H9 (cell line): ENCODE measurements around the gene PHLDB1. TPM values are rescaled to one million over a fixed set of nuclear protein-coding genes. Genes with fewer than 3 reads are reported as not detected.

Experiments used
- DNase-seq: peaks from one replicate; pipeline ENCODE4 v3.0.0-alpha.2; 2017
- H2AFZ ChIP-seq: one replicate; pipeline ENCODE4 v1.6.1; 2013; ENCODE audit warnings: mild to moderate bottlenecking, low read length, control low read depth, moderate library complexity
- H2AK5ac ChIP-seq: 2 replicates; pipeline ENCODE4 v1.6.1; 2013; ENCODE audit warnings: low read length, control low read depth, mixed read lengths; ENCODE audit not compliant: insufficient read length
- H2BK120ac ChIP-seq: one replicate; pipeline ENCODE4 v1.6.1; 2013; ENCODE audit warnings: low read depth, mild to moderate bottlenecking, low read length, control low read depth, inconsistent platforms; ENCODE audit not compliant: poor library complexity, severe bottlenecking
- H2BK12ac ChIP-seq: 2 replicates; pipeline ENCODE4 v1.6.1; 2013; ENCODE audit warnings: low read length, control low read depth, mixed read lengths, low read depth; ENCODE audit not compliant: insufficient read length
- H2BK15ac ChIP-seq: 2 replicates; pipeline ENCODE4 v1.6.1; 2013; ENCODE audit warnings: low read depth, low read length, control low read depth
- H2BK20ac ChIP-seq: one replicate; pipeline ENCODE4 v1.6.1; 2013; ENCODE audit warnings: low read depth, mild to moderate bottlenecking, low read length, control low read depth, inconsistent platforms; ENCODE audit not compliant: poor library complexity, severe bottlenecking
- H2BK5ac ChIP-seq: 2 replicates; pipeline ENCODE4 v1.6.1; 2013; ENCODE audit warnings: low read length, control low read depth, mixed read lengths; ENCODE audit not compliant: insufficient read length
- H3K14ac ChIP-seq: 2 replicates; pipeline ENCODE4 v1.6.1; 2013; ENCODE audit warnings: low read length, control low read depth; ENCODE audit not compliant: insufficient read depth
- H3K18ac ChIP-seq: 2 replicates; pipeline ENCODE4 v1.6.1; 2013; ENCODE audit warnings: low read depth, mild to moderate bottlenecking, mixed read lengths, low read length, control low read depth; ENCODE audit not compliant: insufficient read length
- H3K23ac ChIP-seq: 2 replicates; pipeline ENCODE4 v1.6.1; 2013; ENCODE audit warnings: low read length, control low read depth, mixed read lengths, low read depth; ENCODE audit not compliant: insufficient read length
- H3K23me2 ChIP-seq: 2 replicates; pipeline ENCODE4 v1.6.1; 2013; ENCODE audit warnings: low read depth, mild to moderate bottlenecking, mixed read lengths, low read length, control low read depth; ENCODE audit not compliant: insufficient read length, poor library complexity, severe bottlenecking
- H3K27ac ChIP-seq: 2 replicates; pipeline ENCODE4 v1.5.1; 2013; ENCODE audit warnings: low read length, control low read depth, mixed read lengths, low read depth; ENCODE audit not compliant: insufficient read length
- H3K27me3 ChIP-seq: 2 replicates; pipeline ENCODE4 v1.6.1; 2013; ENCODE audit warnings: low read length, control low read depth, inconsistent platforms; ENCODE audit not compliant: insufficient read depth
- H3K4ac ChIP-seq: 2 replicates; pipeline ENCODE4 v1.6.1; 2013; ENCODE audit warnings: low read depth, mild to moderate bottlenecking, control low read depth, inconsistent platforms, low read length, moderate library complexity
- H3K4me1 ChIP-seq: 2 replicates; pipeline ENCODE4 v1.6.1; 2013; ENCODE audit warnings: low read length, control low read depth, inconsistent platforms; ENCODE audit not compliant: insufficient read depth
- H3K4me2 ChIP-seq: 2 replicates; pipeline ENCODE4 v1.6.1; 2013; ENCODE audit warnings: low read length, control low read depth, mixed read lengths; ENCODE audit not compliant: insufficient read length, insufficient read depth
- H3K56ac ChIP-seq: 2 replicates; pipeline ENCODE4 v1.6.1; 2013; ENCODE audit warnings: low read depth, mild to moderate bottlenecking, mixed read lengths, low read length, control low read depth; ENCODE audit not compliant: insufficient read length
- H3K79me1 ChIP-seq: 2 replicates; pipeline ENCODE4 v1.6.1; 2013; ENCODE audit warnings: low read depth, mild to moderate bottlenecking, moderate library complexity, low read length, control low read depth, inconsistent platforms; ENCODE audit not compliant: insufficient read depth, poor library complexity, severe bottlenecking
- H3K79me2 ChIP-seq: 2 replicates; pipeline ENCODE4 v1.6.1; 2013; ENCODE audit warnings: low read length, control low read depth, inconsistent platforms; ENCODE audit not compliant: insufficient read depth
- H3K9ac ChIP-seq: 2 replicates; pipeline ENCODE4 v1.6.1; 2013; ENCODE audit warnings: low read length, control low read depth, mixed read lengths; ENCODE audit not compliant: insufficient read length; ENCODE audit errors: extremely low read depth
- H3K9me3 ChIP-seq: one replicate; pipeline ENCODE4 v1.6.1; 2013; ENCODE audit warnings: low read depth, low read length, inconsistent platforms; ENCODE audit not compliant: control insufficient read depth
- H3T11ph ChIP-seq: one replicate; pipeline ENCODE4 v1.6.1; 2013; ENCODE audit warnings: mild to moderate bottlenecking, low read length, control low read depth, inconsistent platforms
- H4K20me1 ChIP-seq: one replicate; pipeline ENCODE4 v1.6.1; 2013; ENCODE audit not compliant: control insufficient read depth, insufficient read length, insufficient read depth
- H4K5ac ChIP-seq: 2 replicates; pipeline ENCODE4 v1.6.1; 2013; ENCODE audit warnings: low read depth, mild to moderate bottlenecking, mixed read lengths, low read length, control low read depth; ENCODE audit not compliant: insufficient read length
- H4K8ac ChIP-seq: replicated peaks from 2 replicates; pipeline ENCODE4 v1.6.1; 2013; ENCODE audit warnings: low read length, control low read depth, mixed read lengths, low read depth; ENCODE audit not compliant: insufficient read length
- H4K91ac ChIP-seq: 2 replicates; pipeline ENCODE4 v1.6.1; 2013; ENCODE audit warnings: low read depth, mild to moderate bottlenecking, moderate library complexity, mixed read lengths, low read length, control low read depth; ENCODE audit not compliant: insufficient read length
- H3K27ac Mint-ChIP-seq, 3 experiments: 2 replicates in 2 of 3; 3 replicates in 1 of 3; pipeline ENCODE4 v1.8.0; 2020 to 2021; ENCODE audit warnings: mixed read lengths in 3 of 3, mild to moderate bottlenecking in 1 of 3, moderate library complexity in 1 of 3
- H3K27me3 Mint-ChIP-seq: 2 replicates; pipeline ENCODE4 v1.8.0; 2021; ENCODE audit warnings: low read depth, mild to moderate bottlenecking, moderate library complexity, mixed read lengths
- H3K36me3 Mint-ChIP-seq, 3 experiments: 2 replicates in 2 of 3; 3 replicates in 1 of 3; pipeline ENCODE4 v1.8.0; 2020 to 2021; ENCODE audit warnings: low read depth in 3 of 3, mixed read lengths in 3 of 3; ENCODE audit not compliant: insufficient read depth in 1 of 3
- H3K4me1 Mint-ChIP-seq, 2 experiments: 2 replicates each; pipeline ENCODE4 v1.8.0; 2020; ENCODE audit warnings: mixed read lengths in 2 of 2
- H3K4me3 Mint-ChIP-seq, 2 experiments: 2 replicates in 1 of 2; 3 replicates in 1 of 2; pipeline ENCODE4 v1.8.0; 2020 to 2021; ENCODE audit warnings: mild to moderate bottlenecking in 2 of 2, mixed read lengths in 2 of 2, moderate library complexity in 1 of 2
- H3K9me3 Mint-ChIP-seq, 2 experiments: 2 replicates in 1 of 2; 3 replicates in 1 of 2; pipeline ENCODE4 v1.8.0; 2020; ENCODE audit warnings: mild to moderate bottlenecking in 2 of 2, mixed read lengths in 2 of 2, moderate library complexity in 1 of 2
- WGBS: extraction: QIAGEN DNeasy Blood & Tissue Kit; methylation state at CpG from one replicate; pipeline ENCODE4 v1.1.7; 2013; ENCODE audit warnings: missing lambda C conversion rate, low lambda C conversion rate, mixed read lengths; ENCODE audit not compliant: insufficient read length; ENCODE audit errors: extremely low coverage; 5-methylcytosine and 5-hydroxymethylcytosine counted together
- total RNA-seq: library from RNA; stranded (reverse); gene quantifications from 2 replicates; pipeline ENCODE4 v1.2.1, GENCODE V29; 2021
- TF ChIP-seq, protein P1 (sequence below): fragments of 200-600 bp; sonication (generic); conservative IDR thresholded peaks from 3 replicates; pipeline ENCODE4 v1.8.0; 2021; ENCODE audit warnings: antibody characterized with exemption, mild to moderate bottlenecking

PHLDB1 gene
- total RNA-seq, 1 experiment from 2014 or later = 56.0 TPM

- no peaks in the 10 kb centered on the region; the same call in none of the 2 replicates for H3K27me3 Mint-ChIP-seq
- no peaks in the 10 kb centered on the region for H3K27me3 ChIP-seq
- no peak overlapping the region for H3K56ac ChIP-seq
- H3K23ac ChIP-seq = no peak overlapping the region
- H3K9me3 Mint-ChIP-seq = no peaks in the 10 kb centered on the region; a peak in 2 of 5 replicates
- H3K9ac ChIP-seq = no peak overlapping the region
- H4K91ac ChIP-seq = no peak overlapping the region
- no peaks in the 10 kb centered on the region for H3K79me1 ChIP-seq
- H3K4me1 ChIP-seq = no peaks in the 10 kb centered on the region
- H2BK15ac ChIP-seq = no peak overlapping the region
- H4K8ac ChIP-seq = no peak overlapping the region
- H3K27ac ChIP-seq = no peak overlapping the region
- H3K36me3 Mint-ChIP-seq = no peaks in the 10 kb centered on the region; a peak in 1 of 7 replicates
- no peak overlapping the region for H3K18ac ChIP-seq
- peaks cover 3 to 8% of the 10 kb centered on the region in 2 experiments; a peak in 3 of 4 replicates for H3K4me1 Mint-ChIP-seq
- no peak overlapping the region for H2BK120ac ChIP-seq
- H2AFZ ChIP-seq = no peak overlapping the region
- H3K4ac ChIP-seq = no peak overlapping the region
- H4K5ac ChIP-seq = no peak overlapping the region
- no peak overlapping the region for H2BK20ac ChIP-seq
- H3K4me3 Mint-ChIP-seq = peak overlapping the region; percentile 40 to 70; a peak in 3 of 5 replicates
- H3K79me2 ChIP-seq = no peaks in the 10 kb centered on the region
- H3K9me3 ChIP-seq = no peaks in the 10 kb centered on the region
- H4K20me1 ChIP-seq = no peaks in the 10 kb centered on the region
- H3K4me2 ChIP-seq = peak overlapping the region; percentile 53
- no peak overlapping the region for H2AK5ac ChIP-seq
- no peak for DNase-seq
- H3K23me2 ChIP-seq = no peaks in the 10 kb centered on the region
- no peak overlapping the region for H3T11ph ChIP-seq
- H2BK5ac ChIP-seq = no peak overlapping the region
- no peak overlapping the region; a peak in 1 of 7 replicates for H3K27ac Mint-ChIP-seq
- TF ChIP-seq, protein P1, sequence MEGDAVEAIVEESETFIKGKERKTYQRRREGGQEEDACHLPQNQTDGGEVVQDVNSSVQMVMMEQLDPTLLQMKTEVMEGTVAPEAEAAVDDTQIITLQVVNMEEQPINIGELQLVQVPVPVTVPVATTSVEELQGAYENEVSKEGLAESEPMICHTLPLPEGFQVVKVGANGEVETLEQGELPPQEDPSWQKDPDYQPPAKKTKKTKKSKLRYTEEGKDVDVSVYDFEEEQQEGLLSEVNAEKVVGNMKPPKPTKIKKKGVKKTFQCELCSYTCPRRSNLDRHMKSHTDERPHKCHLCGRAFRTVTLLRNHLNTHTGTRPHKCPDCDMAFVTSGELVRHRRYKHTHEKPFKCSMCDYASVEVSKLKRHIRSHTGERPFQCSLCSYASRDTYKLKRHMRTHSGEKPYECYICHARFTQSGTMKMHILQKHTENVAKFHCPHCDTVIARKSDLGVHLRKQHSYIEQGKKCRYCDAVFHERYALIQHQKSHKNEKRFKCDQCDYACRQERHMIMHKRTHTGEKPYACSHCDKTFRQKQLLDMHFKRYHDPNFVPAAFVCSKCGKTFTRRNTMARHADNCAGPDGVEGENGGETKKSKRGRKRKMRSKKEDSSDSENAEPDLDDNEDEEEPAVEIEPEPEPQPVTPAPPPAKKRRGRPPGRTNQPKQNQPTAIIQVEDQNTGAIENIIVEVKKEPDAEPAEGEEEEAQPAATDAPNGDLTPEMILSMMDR = no peak
- no CpG with 5 or more reads among the region's 5 CpGs for WGBS
- H3K14ac ChIP-seq = no peak overlapping the region
- no peak overlapping the region for H2BK12ac ChIP-seq
Observed at GRCh38 chr11:118565051-118565450, 42.4 kb upstream of the PHLDB1 start.
